Stimulated activated effector memory CD8-positive, alpha-beta T cell treated with anti-CD3 and anti-CD28 coated beads, Interleukin-12 subunit alpha, Interleukin-12 subunit beta, amount 100 ng/mL, for 72 hours (primary cell): ENCODE data around the gene DLG2.

Source experiments
- ATAC-seq: fragments of 150-1000 bp; cut with Tn5 transposase; 2 replicates; pipeline ENCODE4 v1.10.0; 2021
- DNase-seq, 2 donors: peaks; one replicate each; pipeline ENCODE4 v3.0.0; 2021 to 2022; ENCODE audit warnings: low spot score in 2 of 2
- H3K27ac Mint-ChIP-seq: one replicate; pipeline ENCODE4 v1.8.0; 2022; ENCODE audit warnings: mild to moderate bottlenecking, mixed read lengths
- H3K36me3 Mint-ChIP-seq: one replicate; pipeline ENCODE4 v1.8.0; 2022; ENCODE audit warnings: mild to moderate bottlenecking, mixed read lengths
- H3K4me1 Mint-ChIP-seq: one replicate; pipeline ENCODE4 v1.8.0; 2022; ENCODE audit warnings: mixed read lengths
- H3K4me3 Mint-ChIP-seq: one replicate; pipeline ENCODE4 v1.8.0; 2022; ENCODE audit warnings: mild to moderate bottlenecking, mixed read lengths
- H3K9me3 Mint-ChIP-seq: one replicate; pipeline ENCODE4 v1.8.0; 2022; ENCODE audit warnings: mixed read lengths

Gene DLG2

DNA sequence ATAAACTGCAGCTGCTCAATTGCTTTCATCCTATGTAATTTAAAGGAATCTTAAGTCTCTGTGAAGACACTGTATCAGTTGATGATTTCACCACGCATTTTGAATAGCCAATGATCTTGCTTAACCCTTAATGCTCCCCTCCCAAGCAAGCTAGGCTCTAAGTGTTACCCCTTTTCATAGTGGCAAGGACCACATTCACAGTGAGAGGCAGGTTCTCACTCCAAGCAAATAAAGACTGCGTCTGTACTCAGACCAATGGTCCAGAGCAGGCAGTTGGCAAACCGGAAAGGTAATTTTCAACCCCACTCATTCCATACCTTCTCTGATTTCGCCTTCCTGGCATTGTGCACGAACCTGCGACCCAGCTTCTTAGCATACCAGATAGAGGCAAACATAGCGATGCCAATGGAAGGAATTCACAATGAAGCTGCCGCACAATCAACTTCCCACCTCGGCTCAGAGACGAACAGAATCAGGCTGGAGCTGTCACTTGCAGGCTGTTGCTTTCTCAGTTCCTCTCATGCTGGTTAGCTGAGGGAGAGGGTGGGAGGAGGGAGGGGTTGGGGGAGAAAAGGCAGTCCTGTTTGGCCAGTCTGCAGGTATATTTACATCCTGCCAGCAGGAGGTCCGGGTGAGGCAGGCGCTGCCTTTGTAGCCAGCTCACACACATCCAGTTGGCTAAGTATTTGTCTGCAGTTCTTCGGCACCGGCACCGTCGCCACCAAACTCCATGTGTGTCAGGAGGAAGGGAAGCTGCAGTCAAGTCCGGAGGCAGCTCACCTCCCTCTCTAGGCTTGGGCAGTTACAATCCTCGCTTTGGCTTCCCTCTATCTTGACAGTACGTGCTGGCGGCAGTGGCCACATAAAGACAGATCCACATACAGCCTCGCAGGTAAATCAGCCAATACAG, 1189.8 kb downstream of the DLG2 start:
- Mint-ChIP-seq H3K36me3 (no peaks in the 10 kb centered on the region), H3K9me3 (peaks cover 14% of the 10 kb centered on the region), H3K4me1 (no peaks in the 10 kb centered on the region), H3K4me3 (no peak overlapping the region), H3K27ac (no peak overlapping the region)
- DNase-seq (no peak), ATAC-seq (no peak)

DNA sequence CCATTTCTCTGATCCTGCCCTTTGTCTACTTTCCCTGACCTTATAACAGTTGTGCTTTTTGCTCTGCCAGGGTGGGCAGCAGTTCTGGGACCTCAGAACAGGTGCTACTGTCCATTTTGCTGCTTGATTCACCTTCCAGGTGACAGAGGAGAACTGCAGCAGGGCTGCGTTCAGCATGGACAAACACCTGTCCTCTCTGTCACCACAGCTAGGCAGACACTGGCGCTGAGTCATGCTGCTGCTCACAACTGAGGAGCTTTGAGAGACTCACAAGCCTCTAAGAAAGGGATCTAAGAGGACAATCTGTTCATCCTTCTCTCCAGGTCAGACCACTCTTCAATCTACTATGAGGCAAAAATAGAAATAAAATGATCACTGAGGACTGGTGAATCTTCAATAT, 1196.5 kb downstream of the DLG2 start:
- DNase-seq (no peak), ATAC-seq (no peak)
- no peaks in the 10 kb centered on the region for H3K4me1 Mint-ChIP-seq
- H3K36me3 Mint-ChIP-seq = no peaks in the 10 kb centered on the region
- peaks cover 17% of the 10 kb centered on the region for H3K9me3 Mint-ChIP-seq
- no peak overlapping the region for H3K4me3 Mint-ChIP-seq
- H3K27ac Mint-ChIP-seq = no peak overlapping the region

DNA sequence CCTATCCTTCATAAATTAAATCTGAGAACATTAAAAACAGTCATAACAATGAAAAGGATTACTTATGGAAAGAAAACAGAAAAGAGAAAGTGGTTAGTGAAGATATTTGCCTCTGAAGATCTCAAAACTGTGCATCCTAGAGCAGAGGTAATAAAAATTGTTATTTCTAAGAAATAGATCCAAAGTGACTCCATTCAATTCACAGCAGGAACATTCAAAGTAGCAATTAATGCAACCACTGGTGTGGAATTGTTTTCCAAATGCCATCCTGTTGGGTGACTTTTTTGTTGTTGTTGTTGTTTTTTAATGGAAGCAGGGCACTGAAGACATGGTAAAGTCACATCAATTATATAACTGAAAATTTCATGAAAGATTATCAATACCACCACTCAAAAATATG, 1201.5 kb downstream of the DLG2 start:
- DNase-seq = no peak
- Mint-ChIP-seq H3K4me3 (no peak overlapping the region), H3K27ac (no peak overlapping the region), H3K36me3 (no peaks in the 10 kb centered on the region), H3K9me3 (peaks cover 21% of the 10 kb centered on the region), H3K4me1 (no peaks in the 10 kb centered on the region)
- ATAC-seq = no peak

DNA sequence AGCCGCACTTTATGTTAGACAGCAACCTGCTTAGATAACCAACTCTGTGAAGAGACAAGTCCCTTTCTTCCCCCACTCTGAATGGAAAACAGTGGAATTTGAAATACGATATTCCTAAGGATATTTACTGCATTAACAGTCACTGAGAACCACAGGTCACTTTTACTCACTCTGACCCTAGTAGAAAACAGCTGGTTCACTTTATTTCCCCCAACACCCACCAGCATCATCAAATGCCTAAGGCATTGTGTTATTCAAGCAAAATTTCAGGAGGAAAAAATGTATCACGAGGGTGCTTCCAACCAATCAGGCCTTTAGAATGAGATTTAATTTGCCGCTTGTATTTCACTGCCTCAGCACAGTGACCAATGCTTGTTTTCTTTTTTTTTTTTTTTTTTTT, 1206.9 kb downstream of the DLG2 start:
- no peak for DNase-seq
- H3K36me3 Mint-ChIP-seq = no peaks in the 10 kb centered on the region
- no peak for ATAC-seq
- H3K27ac Mint-ChIP-seq = no peak overlapping the region
- H3K4me1 Mint-ChIP-seq = no peaks in the 10 kb centered on the region
- H3K9me3 Mint-ChIP-seq = peaks cover 28% of the 10 kb centered on the region
- H3K4me3 Mint-ChIP-seq = no peak overlapping the region

DNA sequence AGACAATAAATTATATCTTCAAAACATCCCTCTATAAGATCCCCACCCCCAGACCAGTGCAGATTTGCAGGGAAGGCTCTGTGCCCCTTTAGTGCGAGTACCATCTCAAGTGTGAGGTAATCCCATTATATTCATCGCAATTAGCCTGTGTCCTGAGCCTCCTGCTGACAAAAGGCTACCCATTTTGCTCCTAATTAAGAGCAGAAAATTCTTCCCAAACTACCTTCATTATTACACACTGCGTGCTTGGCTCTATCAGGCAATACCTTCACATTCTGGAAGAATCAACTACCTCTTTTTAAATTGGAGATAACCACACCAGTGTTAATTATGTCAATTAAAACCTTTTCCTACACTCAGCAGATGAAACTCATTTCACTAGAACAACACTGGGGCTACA, 1207.5 kb downstream of the DLG2 start:
- DNase-seq (no peak), ATAC-seq (no peak)
- no peaks in the 10 kb centered on the region for H3K4me1 Mint-ChIP-seq
- no peaks in the 10 kb centered on the region for H3K36me3 Mint-ChIP-seq
- no peak overlapping the region for H3K4me3 Mint-ChIP-seq
- H3K9me3 Mint-ChIP-seq = peaks cover 25% of the 10 kb centered on the region
- no peak overlapping the region for H3K27ac Mint-ChIP-seq

DNA sequence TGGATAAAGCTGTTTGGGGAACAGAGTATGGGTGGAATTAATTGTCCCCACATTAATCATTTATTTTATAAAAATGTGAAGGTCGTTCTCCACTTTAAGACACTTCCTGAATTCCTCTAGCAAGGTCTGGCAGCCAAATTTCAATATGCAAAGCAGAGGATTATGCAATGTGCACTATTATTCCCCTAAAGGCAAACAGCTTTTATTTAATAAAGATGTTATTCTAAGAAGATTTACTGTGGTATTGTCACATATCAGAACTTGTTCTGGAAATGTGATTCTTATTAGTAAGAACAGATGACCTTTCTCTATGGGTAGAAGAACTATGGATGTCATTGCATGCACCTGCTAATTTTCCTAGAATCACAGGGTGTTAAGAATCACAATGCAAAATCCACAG, 1212.2 kb downstream of the DLG2 start:
- Mint-ChIP-seq H3K4me3 (no peak overlapping the region), H3K27ac (no peak overlapping the region)

DNA sequence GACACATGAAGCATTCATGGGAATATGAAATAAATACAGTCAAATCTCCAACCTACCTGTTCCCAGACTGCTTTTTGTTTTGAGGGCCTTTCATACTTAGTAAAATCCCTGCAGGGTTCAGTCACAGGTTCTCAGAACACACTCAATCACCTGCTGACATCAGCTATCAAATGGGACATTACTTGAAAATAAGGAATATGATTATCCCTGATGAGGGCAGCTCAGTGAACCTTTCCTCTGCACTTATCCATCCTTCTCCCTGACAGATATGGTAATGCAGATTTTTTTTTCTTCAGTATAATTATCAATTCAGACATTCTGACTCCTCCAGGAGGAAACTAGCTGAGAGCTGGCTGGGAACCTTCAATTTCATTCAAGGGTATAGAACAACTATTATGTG, 1213.6 kb downstream of the DLG2 start:
- Mint-ChIP-seq H3K27ac (no peak overlapping the region), H3K4me1 (no peaks in the 10 kb centered on the region), H3K36me3 (no peaks in the 10 kb centered on the region), H3K9me3 (peaks cover 22% of the 10 kb centered on the region), H3K4me3 (no peak overlapping the region)
- DNase-seq (no peak), ATAC-seq (no peak)

More for the DNA sequence above, 1212.2 kb downstream of the DLG2 start:
- no peaks in the 10 kb centered on the region for H3K36me3 Mint-ChIP-seq
- no peaks in the 10 kb centered on the region for H3K4me1 Mint-ChIP-seq
- peaks cover 22% of the 10 kb centered on the region for H3K9me3 Mint-ChIP-seq
- ATAC-seq = no peak
- DNase-seq = no peak

DNA sequence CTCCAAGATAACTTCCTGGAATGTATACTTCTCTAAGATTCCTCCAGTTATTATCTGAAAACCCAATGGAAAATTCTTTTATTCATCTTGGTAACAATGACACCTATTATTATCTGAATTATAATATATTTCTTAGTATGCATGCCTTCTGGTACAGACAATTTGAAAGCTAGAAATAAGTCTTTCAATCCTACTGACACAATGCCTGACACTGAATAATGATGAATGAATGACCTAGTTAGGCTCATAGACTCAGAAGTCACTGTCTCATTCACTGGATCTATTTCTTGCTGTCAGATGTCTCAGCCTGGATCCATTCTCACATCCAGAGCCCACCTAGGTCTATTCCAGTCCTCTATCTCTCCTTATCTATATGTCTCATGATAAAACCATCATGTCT, 1214.3 kb downstream of the DLG2 start:
- Mint-ChIP-seq H3K4me3 (no peak overlapping the region), H3K9me3 (peaks cover 21% of the 10 kb centered on the region), H3K27ac (no peak overlapping the region), H3K4me1 (no peaks in the 10 kb centered on the region), H3K36me3 (no peaks in the 10 kb centered on the region)
- no peak for ATAC-seq
- DNase-seq = no peak

DNA sequence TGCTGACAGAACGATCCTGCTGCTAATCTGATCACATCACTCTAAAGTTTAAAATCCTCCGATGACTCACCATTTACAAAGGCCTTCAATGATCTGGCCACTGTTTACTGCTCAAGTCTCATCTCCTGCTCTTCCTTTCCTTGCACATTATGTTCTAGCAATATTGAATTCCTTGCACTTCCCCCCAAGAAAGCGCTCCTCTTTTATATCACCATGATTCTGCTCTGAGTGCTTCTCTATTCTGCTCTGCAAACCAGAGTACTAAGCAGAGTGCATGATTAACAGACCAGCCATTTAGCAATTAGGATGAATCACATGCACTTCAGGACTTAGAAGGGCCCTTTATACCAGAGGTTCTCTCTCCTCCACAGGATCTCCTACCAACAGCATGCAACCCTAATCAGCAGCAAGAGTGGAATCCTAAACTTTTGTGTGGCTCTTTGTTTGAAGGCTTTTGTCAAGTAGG, 1218.2 kb downstream of the DLG2 start:
- Mint-ChIP-seq H3K36me3 (no peaks in the 10 kb centered on the region), H3K4me3 (no peak overlapping the region), H3K4me1 (no peaks in the 10 kb centered on the region), H3K27ac (no peak overlapping the region), H3K9me3 (peaks cover 25% of the 10 kb centered on the region)
- DNase-seq = no peak
- ATAC-seq = no peak

DNA sequence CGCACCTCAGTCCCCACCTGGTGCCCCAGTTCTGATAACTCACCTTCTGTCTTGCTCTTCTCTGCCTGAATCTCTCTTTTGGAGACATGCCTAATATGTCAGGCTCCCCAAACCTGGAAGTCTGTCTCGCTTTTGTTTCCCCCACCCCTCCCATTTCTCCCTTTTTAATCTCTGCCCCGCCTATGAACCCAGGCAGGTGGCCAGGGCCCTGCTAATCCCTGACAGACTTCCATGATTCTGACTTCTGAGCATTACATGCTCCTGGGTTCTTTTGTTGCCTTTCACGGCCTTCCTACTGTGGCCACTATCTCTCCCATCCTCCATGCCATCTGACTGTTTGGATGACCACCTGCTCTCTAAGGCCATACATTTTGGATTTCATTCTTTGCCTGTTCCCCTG, 1220.1 kb downstream of the DLG2 start:
- DNase-seq (no peak), ATAC-seq (no peak)
- no peak overlapping the region for H3K4me3 Mint-ChIP-seq
- H3K27ac Mint-ChIP-seq = no peak overlapping the region
- no peaks in the 10 kb centered on the region for H3K4me1 Mint-ChIP-seq
- peaks cover 29% of the 10 kb centered on the region for H3K9me3 Mint-ChIP-seq
- H3K36me3 Mint-ChIP-seq = no peaks in the 10 kb centered on the region

DNA sequence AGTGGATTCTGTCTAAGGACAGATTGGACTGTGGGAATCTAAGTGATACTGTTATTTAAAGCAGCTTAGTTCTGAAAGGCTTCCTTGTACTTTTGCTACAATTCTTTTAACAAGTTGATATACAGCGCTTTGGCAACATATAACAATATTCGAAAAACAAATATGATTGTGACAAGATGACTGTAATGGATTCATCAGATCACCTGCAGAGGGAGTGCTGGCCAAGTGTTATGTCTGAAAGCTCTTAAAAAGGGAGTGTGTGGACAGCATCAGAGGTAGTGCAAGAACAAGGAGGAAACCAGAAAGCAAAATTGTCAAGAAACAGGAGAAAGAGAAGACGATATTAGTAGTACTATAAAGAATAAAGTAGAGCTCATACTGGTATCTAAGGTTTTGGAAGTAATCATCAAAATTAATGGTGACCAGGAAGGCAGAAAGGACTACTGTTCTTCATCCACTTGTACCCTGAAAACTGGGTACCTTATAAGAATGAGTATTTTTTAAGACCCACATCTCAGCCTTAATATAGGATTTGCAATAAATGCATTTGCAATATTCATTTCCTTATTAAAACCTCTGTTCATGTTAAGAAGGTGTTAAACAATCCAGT, 1229.0 kb downstream of the DLG2 start:
- Mint-ChIP-seq H3K27ac (no peak overlapping the region), H3K9me3 (peaks cover 9% of the 10 kb centered on the region), H3K4me3 (no peak overlapping the region), H3K36me3 (no peaks in the 10 kb centered on the region), H3K4me1 (no peaks in the 10 kb centered on the region)
- ATAC-seq = no peak
- no peak for DNase-seq

DNA sequence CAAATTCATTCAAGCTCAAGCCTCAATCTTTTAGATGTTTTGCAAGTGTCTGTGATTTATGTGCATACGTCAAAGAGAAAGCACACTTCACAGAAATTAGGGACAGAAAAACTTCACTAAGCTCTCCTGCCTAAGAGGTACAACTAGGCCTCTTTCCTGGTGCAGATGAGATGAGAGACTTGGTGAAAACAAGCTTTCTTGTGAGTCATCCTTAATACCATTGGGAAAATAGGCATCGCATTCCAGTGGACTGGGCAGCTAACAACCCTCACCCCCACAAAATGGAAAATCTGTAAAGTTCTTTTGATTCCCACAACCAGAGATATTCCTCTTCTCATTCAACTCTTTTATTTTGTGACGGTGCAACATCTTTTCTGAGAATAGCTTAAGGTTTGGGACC, 1230.6 kb downstream of the DLG2 start:
- H3K27ac Mint-ChIP-seq = no peak overlapping the region
- H3K9me3 Mint-ChIP-seq = peaks cover 13% of the 10 kb centered on the region
- DNase-seq (no peak), ATAC-seq (no peak)
- H3K36me3 Mint-ChIP-seq = no peaks in the 10 kb centered on the region
- H3K4me1 Mint-ChIP-seq = no peaks in the 10 kb centered on the region
- H3K4me3 Mint-ChIP-seq = no peak overlapping the region

DNA sequence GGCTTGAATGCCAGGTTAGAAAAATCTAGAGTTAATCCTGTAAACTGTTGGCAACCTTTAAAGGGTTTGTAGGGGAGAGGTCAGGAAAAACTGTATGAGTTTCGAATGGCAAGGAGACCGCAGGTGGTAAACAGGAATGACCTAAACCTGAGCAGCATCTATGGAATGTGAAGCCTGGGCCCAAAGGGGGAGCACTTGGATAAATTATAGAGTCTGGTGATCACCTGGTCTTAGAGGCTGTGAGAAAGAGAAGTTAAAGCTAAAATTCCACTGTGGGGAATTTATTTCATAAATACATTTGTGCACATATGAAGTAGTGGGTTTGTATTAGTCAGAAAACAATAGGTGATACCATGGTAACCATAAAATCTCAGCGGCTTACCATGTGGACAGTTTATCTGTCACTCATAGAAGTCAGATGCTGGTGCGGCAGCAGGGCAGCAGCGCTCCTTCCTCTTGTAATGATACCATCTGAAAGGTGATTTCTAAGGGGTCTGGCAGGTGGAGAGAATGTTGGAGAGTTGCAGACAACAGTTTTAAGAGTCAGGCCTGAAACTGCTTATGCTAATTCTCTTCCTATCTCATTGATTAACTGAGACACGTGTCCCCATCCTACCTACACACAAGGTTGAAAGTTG, 1236.6 kb downstream of the DLG2 start:
- Mint-ChIP-seq H3K9me3 (peaks cover 17% of the 10 kb centered on the region), H3K36me3 (no peaks in the 10 kb centered on the region), H3K4me3 (no peak overlapping the region), H3K27ac (no peak overlapping the region), H3K4me1 (no peaks in the 10 kb centered on the region)
- ATAC-seq (no peak), DNase-seq (no peak)

DNA sequence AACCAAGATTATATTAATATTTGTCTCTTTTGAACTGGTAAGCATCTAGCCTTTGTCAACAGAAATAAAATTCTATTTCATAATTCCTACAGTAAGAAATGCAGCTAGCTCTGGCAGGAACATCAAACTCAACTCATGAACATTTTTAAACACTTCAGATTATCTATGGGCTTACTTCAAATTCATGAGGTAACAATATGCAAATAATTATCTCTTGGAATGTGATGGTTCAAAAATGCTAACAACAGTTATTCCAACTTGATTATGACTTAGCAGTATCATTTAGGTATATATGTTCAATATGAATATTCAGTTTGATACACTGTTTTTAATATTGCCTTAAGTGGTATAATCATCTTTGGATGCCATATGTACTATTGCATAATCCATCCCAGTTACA, 1237.4 kb downstream of the DLG2 start:
- no peak for ATAC-seq
- DNase-seq = no peak
- H3K9me3 Mint-ChIP-seq = peaks cover 11% of the 10 kb centered on the region
- no peak overlapping the region for H3K27ac Mint-ChIP-seq
- no peak overlapping the region for H3K4me3 Mint-ChIP-seq
- no peaks in the 10 kb centered on the region for H3K4me1 Mint-ChIP-seq
- no peaks in the 10 kb centered on the region for H3K36me3 Mint-ChIP-seq

DNA sequence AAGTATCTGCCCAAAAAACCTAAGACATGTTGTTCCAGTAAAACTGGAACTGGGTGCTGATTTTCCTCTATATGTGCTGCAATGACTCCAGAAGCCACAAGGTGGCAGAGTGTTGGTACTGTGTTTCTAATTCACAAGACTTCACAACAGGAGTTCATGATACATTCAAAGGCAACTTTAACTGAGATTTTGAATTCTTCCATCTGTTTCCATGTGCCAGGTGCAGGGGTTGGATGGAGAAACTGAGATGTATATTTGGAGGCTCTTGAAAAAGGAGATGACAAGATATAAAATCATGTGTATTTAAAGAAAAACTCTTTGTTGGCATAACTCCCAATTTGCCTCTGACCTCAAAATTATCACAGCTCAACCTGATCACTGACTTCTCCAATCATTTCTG, 1242.4 kb downstream of the DLG2 start:
- H3K4me3 Mint-ChIP-seq = no peak overlapping the region
- H3K4me1 Mint-ChIP-seq = no peaks in the 10 kb centered on the region
- ATAC-seq = no peak

DNA sequence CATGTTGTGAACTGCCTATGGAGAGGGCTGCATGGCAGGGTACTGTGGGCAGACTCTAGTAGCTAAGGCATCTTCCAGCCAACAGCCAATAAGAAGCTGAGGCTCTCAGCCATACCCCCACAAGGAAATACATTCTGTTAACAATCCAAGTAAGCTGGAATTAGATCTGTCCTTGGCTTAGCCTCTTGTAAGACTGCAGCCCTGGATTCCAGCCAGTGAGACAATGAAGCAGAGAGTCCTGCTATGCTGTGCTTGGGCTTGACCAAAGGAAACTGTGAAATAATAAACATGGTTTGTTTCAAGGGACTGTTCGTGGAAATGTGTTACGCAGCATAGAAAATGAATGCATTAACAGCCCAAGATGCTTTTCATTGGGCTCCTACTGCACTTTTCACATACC, 1243.6 kb downstream of the DLG2 start:
- no peaks in the 10 kb centered on the region for H3K4me1 Mint-ChIP-seq

More for the DNA sequence above, 1242.4 kb downstream of the DLG2 start:
- no peaks in the 10 kb centered on the region for H3K36me3 Mint-ChIP-seq
- no peak overlapping the region for H3K27ac Mint-ChIP-seq
- DNase-seq = peak in 1 of 2 donors; percentile 46
- H3K9me3 Mint-ChIP-seq = peaks cover 3% of the 10 kb centered on the region

More for the DNA sequence above, 1243.6 kb downstream of the DLG2 start:
- no peak overlapping the region for H3K4me3 Mint-ChIP-seq
- no peaks in the 10 kb centered on the region for H3K36me3 Mint-ChIP-seq
- H3K27ac Mint-ChIP-seq = no peak overlapping the region
- peaks cover 8% of the 10 kb centered on the region for H3K9me3 Mint-ChIP-seq
- DNase-seq (no peak), ATAC-seq (no peak)
